Measurements from ENCODE around the gene ZNF335.
A peak's percentile ranks its signal among the peaks of the same experiment; 100 is the strongest.

The ZNF335 gene

GRCh38 chr20:45971675-45972499 is at the start of gene ZNF335:
Gene ZNF335, minus strand, starts transcription at chr20:45972203. Its CDS starts 793 bp downstream, at chr20:45971410.
- peak; percentile 89 to 91 (median 90) for DNase-seq (ENCODE audit: low read depth in 3 of 3)

- no peak for DNase-seq (ENCODE audit: low read depth in 3 of 3)
Observed at GRCh38 chr20:46020555-46020954, 48.6 kb upstream of the ZNF335 start.

- DNase-seq (ENCODE audit: low read depth in 3 of 3): no peak
Observed at GRCh38 chr20:46018611-46019010, 46.6 kb upstream of the ZNF335 start.

- DNase-seq (ENCODE audit: low read depth in 3 of 3): no peak
Observed at GRCh38 chr20:46018112-46018511, 46.1 kb upstream of the ZNF335 start.

- no peak for DNase-seq (ENCODE audit: low read depth in 3 of 3)
Observed at GRCh38 chr20:46017272-46017671, 45.3 kb upstream of the ZNF335 start.

- DNase-seq (ENCODE audit: low read depth in 3 of 3): no peak
Observed at GRCh38 chr20:46014517-46015396, 42.8 kb upstream of the ZNF335 start.

- peak; percentile 43 to 56 (median 45) for DNase-seq (ENCODE audit: low read depth in 3 of 3)
Observed at GRCh38 chr20:46013829-46014516, 42.0 kb upstream of the ZNF335 start.

- no peak for DNase-seq (ENCODE audit: low read depth in 3 of 3)
Observed at GRCh38 chr20:46013322-46013828, 41.4 kb upstream of the ZNF335 start.

- DNase-seq (ENCODE audit: low read depth in 3 of 3): no peak
Observed at GRCh38 chr20:46012921-46013320, 40.9 kb upstream of the ZNF335 start.

- DNase-seq (ENCODE audit: low read depth in 3 of 3): no peak
Observed at GRCh38 chr20:46011631-46012482, 39.9 kb upstream of the ZNF335 start.

GRCh38 chr20:46010491-46011391 is 38.7 kb upstream of the ZNF335 start:
- peak in 1 of 3 experiments; percentile 33 for DNase-seq (ENCODE audit: low read depth in 3 of 3)

- DNase-seq (ENCODE audit: low read depth in 3 of 3): no peak
Observed at GRCh38 chr20:46009816-46010215, 37.8 kb upstream of the ZNF335 start.

GRCh38 chr20:46007671-46008070 is 35.7 kb upstream of the ZNF335 start:
- no peak for DNase-seq (ENCODE audit: low read depth in 3 of 3)

- no peak for DNase-seq (ENCODE audit: low read depth in 3 of 3)
Observed at GRCh38 chr20:46006964-46007363, 35.0 kb upstream of the ZNF335 start.

- DNase-seq (ENCODE audit: low read depth in 3 of 3): no peak
Observed at GRCh38 chr20:46006022-46006705, 34.2 kb upstream of the ZNF335 start.

- no peak for DNase-seq (ENCODE audit: low read depth in 3 of 3)
Observed at GRCh38 chr20:46004889-46005473, 33.0 kb upstream of the ZNF335 start.

- no peak for DNase-seq (ENCODE audit: low read depth in 3 of 3)
Observed at GRCh38 chr20:46004187-46004586, 32.2 kb upstream of the ZNF335 start.

- no peak for DNase-seq (ENCODE audit: low read depth in 3 of 3)
Observed at GRCh38 chr20:46002008-46002407, 30.0 kb upstream of the ZNF335 start.

GRCh38 chr20:46001498-46001897 is 29.5 kb upstream of the ZNF335 start:
- DNase-seq (ENCODE audit: low read depth in 3 of 3): no peak

Measured in stimulated activated CD4-positive, alpha-beta T cell treated with anti-CD3 and anti-CD28 coated beads, TNF-alpha, amount 100 ng/mL, for 4 hours (primary cell).